PC-9 (cell line): ENCODE data around the gene IDI2. TPM values are rescaled to one million over a fixed set of nuclear protein-coding genes. Genes with fewer than 3 reads are reported as not detected.

Source experiments
- BruUV-seq: library from RNA; stranded (reverse); fragments of 400-500 nt; replicated peaks from 2 replicates; lab custom pipeline; 2021; lab: Mats Ljungman, UMichigan
- CTCF ChIA-PET: fragments of 300-600 bp; sonication (Branson Sonifier 250); formaldehyde crosslinking; loops from one replicate; lab custom pipeline; 2022; ENCODE audit warnings: antibody characterized with exemption; lab: Charles Lee
- POLR2A ChIA-PET: fragments of 300-600 bp; sonication (Branson Sonifier 250); formaldehyde crosslinking; loops from one replicate; lab custom pipeline; 2022; ENCODE audit warnings: antibody characterized with exemption; ENCODE audit not compliant: unreplicated experiment; lab: Charles Lee
- DNase-seq, 2 experiments: peaks; one replicate each; pipeline versions ENCODE4 v3.0.0 to v3.0.0-alpha.2; 2015 to 2022; ENCODE audit warnings: mixed read lengths in 1 of 2
- H2AFZ ChIP-seq: fragments of 200-600 bp; sonication (generic); 2 replicates; pipeline ENCODE4 v1.8.1; 2017; ENCODE audit warnings: antibody characterized with exemption
- H3F3A ChIP-seq: fragments of 200-600 bp; sonication (generic); 2 replicates; pipeline ENCODE4 v1.8.1; 2017; ENCODE audit warnings: antibody characterized with exemption, mild to moderate bottlenecking, low read depth; ENCODE audit not compliant: insufficient read depth
- H3K27ac ChIP-seq: fragments of 200-600 bp; sonication (generic); 2 replicates; pipeline ENCODE4 v1.6.1; 2016; ENCODE audit warnings: mixed run types
- H3K27me3 ChIP-seq: fragments of 200-600 bp; sonication (generic); 2 replicates; pipeline ENCODE4 v1.6.1; 2016; ENCODE audit warnings: low read depth, mixed run types; ENCODE audit not compliant: insufficient read depth
- H3K36me3 ChIP-seq: fragments of 200-600 bp; sonication (generic); 2 replicates; pipeline ENCODE4 v1.6.1; 2016; ENCODE audit warnings: low read depth, mixed run types
- H3K4me1 ChIP-seq: fragments of 200-600 bp; sonication (generic); replicated peaks from 2 replicates; pipeline ENCODE4 v1.6.1; 2016; ENCODE audit warnings: mixed run types; ENCODE audit not compliant: insufficient read depth
- H3K4me2 ChIP-seq: fragments of 200-600 bp; sonication (generic); 2 replicates; pipeline ENCODE4 v1.6.1; 2017; ENCODE audit warnings: mixed run types
- H3K4me3 ChIP-seq: fragments of 200-600 bp; sonication (generic); 2 replicates; pipeline ENCODE4 v1.6.1; 2016; ENCODE audit warnings: mixed run types
- H3K79me2 ChIP-seq: fragments of 200-600 bp; sonication (generic); 2 replicates; pipeline ENCODE4 v1.6.1; 2017; ENCODE audit warnings: low read depth, mixed run types
- H3K9me2 ChIP-seq: fragments of 200-600 bp; sonication (generic); 2 replicates; pipeline ENCODE4 v1.8.1; 2017; ENCODE audit warnings: mild to moderate bottlenecking; ENCODE audit not compliant: insufficient read depth
- H3K9me3 ChIP-seq: fragments of 200-600 bp; sonication (generic); 2 replicates; pipeline ENCODE4 v1.8.1; 2016; ENCODE audit warnings: low read depth; ENCODE audit not compliant: insufficient read depth
- H4K20me1 ChIP-seq: fragments of 200-600 bp; sonication (generic); 2 replicates; pipeline ENCODE4 v1.8.1; 2017; ENCODE audit not compliant: insufficient read depth
- EZH2 ChIP-seq: fragments of 200-600 bp; sonication (generic); IDR thresholded peaks from 2 replicates; pipeline ENCODE4 v1.8.0; 2017; ENCODE audit warnings: antibody characterized with exemption, low read depth
- intact Hi-C: fragments of 100-400 bp; cut with micrococcal nuclease; formaldehyde crosslinking; loops from one replicate; pipeline ENCODE4 v1.10.0; 2022; ENCODE audit not compliant: unreplicated experiment
- total RNA-seq: library from RNA; stranded (reverse); gene quantifications from 2 replicates; pipeline ENCODE4 v1.2.3, GENCODE V29; 2021
- TF ChIP-seq, protein P1 (sequence below): fragments of 200-600 bp; sonication (generic); conservative IDR thresholded peaks from 2 replicates; pipeline ENCODE4 v1.6.1; 2017; ENCODE audit warnings: mixed run types, antibody characterized with exemption, mild to moderate bottlenecking, moderate library complexity

IDI2 gene
- total RNA-seq, 1 experiment from 2014 or later: not detected

DNA sequence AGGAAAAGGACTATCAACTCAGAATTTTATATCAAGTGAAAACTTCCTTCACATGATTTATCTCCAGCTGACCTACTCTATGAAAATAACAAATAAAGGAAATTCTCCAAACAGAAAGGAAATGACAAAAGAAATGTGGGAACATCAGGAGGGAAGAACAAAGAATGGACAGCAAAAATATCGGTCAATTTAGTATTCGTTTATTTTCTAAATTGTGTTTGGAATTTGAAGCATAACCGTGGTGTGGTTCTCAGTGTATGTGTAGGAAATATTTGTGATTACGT lies 39.2 kb upstream of the IDI2 start:
- no peaks in the 10 kb centered on the region for H3K36me3 ChIP-seq
- DNase-seq: no peak
- H3K9me2 ChIP-seq: no peaks in the 10 kb centered on the region
- H2AFZ ChIP-seq: no peak overlapping the region
- H3K4me2 ChIP-seq: no peak overlapping the region
- BruUV-seq: no TSS peak
- H3F3A ChIP-seq: no peaks in the 10 kb centered on the region
- POLR2A ChIA-PET: interaction anchor here (0.7 kb wide), 1 partner anchor 35 kb away, joined by 5 read pairs; no protein-coding TSS in a partner anchor
- no peak overlapping the region for H3K27ac ChIP-seq
- intact Hi-C loops: no loop called here
- H3K4me3 ChIP-seq: no peak overlapping the region
- no peaks in the 10 kb centered on the region for H3K27me3 ChIP-seq
- H3K79me2 ChIP-seq: peaks cover 20% of the 10 kb centered on the region
- CTCF ChIA-PET: no interaction called here
- no peaks in the 10 kb centered on the region for H3K9me3 ChIP-seq
- TF ChIP-seq EZH2: no peak
- TF ChIP-seq, protein P1, sequence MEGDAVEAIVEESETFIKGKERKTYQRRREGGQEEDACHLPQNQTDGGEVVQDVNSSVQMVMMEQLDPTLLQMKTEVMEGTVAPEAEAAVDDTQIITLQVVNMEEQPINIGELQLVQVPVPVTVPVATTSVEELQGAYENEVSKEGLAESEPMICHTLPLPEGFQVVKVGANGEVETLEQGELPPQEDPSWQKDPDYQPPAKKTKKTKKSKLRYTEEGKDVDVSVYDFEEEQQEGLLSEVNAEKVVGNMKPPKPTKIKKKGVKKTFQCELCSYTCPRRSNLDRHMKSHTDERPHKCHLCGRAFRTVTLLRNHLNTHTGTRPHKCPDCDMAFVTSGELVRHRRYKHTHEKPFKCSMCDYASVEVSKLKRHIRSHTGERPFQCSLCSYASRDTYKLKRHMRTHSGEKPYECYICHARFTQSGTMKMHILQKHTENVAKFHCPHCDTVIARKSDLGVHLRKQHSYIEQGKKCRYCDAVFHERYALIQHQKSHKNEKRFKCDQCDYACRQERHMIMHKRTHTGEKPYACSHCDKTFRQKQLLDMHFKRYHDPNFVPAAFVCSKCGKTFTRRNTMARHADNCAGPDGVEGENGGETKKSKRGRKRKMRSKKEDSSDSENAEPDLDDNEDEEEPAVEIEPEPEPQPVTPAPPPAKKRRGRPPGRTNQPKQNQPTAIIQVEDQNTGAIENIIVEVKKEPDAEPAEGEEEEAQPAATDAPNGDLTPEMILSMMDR: no peak
- no peaks in the 10 kb centered on the region for H3K4me1 ChIP-seq
- no peaks in the 10 kb centered on the region; the same call in 1 of the 2 replicates for H4K20me1 ChIP-seq

DNA sequence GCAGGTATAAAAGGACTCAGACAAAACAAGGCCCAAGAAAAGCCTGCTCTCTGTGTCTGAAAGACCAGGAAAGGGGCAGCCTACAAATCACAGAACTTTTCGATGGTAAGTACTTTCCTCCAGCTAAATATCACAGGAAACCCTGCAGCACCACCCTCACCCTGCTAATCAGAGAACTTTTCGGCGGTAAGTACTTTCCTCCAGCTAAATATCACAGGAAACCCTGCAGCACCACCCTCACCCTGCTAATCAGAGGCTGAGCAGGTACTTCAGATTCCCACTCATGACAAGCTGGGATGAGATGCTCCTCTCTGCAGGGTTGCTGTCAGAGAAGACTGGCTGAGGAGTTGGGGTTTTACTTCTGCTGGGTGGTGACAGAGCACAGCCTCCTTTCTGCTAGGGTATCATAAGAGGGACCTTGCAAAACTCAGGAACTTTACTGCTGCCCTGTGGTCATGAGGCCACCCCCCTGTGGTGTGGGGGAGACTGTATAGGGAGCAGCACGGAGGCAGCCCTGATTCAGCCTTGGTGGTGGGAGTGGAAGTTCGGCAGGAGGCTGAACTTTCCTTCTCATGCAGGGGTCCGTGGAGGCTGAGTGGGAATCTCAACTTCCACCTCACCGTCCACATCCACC lies 37.7 kb upstream of the IDI2 start:
- H4K20me1 ChIP-seq: no peaks in the 10 kb centered on the region
- no peak for DNase-seq
- H3K4me3 ChIP-seq: no peak overlapping the region
- H3K9me3 ChIP-seq: no peaks in the 10 kb centered on the region
- H3K27ac ChIP-seq: no peak overlapping the region
- no peaks in the 10 kb centered on the region for H3K27me3 ChIP-seq
- H3K9me2 ChIP-seq: no peaks in the 10 kb centered on the region
- CTCF ChIA-PET: no interaction called here
- H2AFZ ChIP-seq: no peak overlapping the region
- TF ChIP-seq, protein P1: no peak
- no peak for TF ChIP-seq EZH2
- BruUV-seq: no TSS peak
- intact Hi-C loops: no loop called here
- no peak overlapping the region for H3K4me2 ChIP-seq
- H3K4me1 ChIP-seq: no peaks in the 10 kb centered on the region
- POLR2A ChIA-PET: no interaction called here
- no peaks in the 10 kb centered on the region for H3K36me3 ChIP-seq
- peaks cover 29% of the 10 kb centered on the region for H3K79me2 ChIP-seq
- no peaks in the 10 kb centered on the region for H3F3A ChIP-seq

DNA sequence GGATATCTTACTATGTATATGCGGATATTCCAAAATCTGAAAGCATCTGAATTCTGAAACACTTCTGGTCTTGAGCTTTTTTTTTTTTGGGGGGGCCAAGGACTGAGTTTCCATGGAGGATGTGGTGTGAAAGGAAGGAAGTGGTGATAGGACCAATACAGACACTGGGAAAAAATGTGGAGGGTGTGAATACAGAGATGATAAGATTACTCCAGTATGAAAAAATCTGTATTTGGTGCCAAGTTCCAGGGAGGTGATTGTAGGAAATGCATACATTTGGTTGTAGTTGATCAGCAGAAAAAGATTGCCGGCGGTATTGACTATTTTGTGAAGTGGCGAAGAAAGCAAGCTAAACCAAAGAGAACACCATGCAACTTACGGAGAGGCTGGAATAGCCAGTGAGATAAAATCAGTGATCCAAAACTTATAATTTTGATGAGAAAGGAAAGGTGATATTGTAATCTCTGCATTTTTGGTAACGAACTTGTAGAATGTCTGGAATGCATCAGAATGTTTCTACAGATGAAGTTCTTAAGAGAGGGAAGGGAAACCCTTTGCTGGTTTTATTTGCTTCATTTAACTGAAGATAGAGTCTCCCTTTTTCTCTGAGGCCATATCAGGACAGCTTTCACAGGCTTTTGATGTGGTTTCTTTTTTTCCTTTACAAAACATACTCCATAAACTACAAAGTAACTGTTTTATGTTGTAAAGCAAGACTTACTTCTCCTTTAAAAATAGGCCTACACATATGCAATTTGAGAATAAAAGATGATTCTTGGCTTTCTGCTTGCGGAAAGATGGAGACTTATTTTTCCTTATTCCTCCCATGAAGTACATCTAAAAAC lies 36.5 kb upstream of the IDI2 start:
- H3K9me2 ChIP-seq: no peaks in the 10 kb centered on the region
- POLR2A ChIA-PET: no interaction called here
- BruUV-seq: no TSS peak

More for the DNA sequence above, 36.5 kb upstream of the IDI2 start:
- CTCF ChIA-PET: no interaction called here
- intact Hi-C loops: no loop called here
- Histone ChIP-seq H3K4me2 (no peak overlapping the region), H4K20me1 (0 out of 2 replicates have a peak, but pooled peaks cover 6% of the 10 kb centered on the region), H3K4me3 (no peak overlapping the region), H3K9me3 (no peaks in the 10 kb centered on the region), H2AFZ (no peak overlapping the region), H3K36me3 (no peaks in the 10 kb centered on the region), H3K79me2 (peaks cover 41% of the 10 kb centered on the region), H3F3A (no peaks in the 10 kb centered on the region), H3K4me1 (peaks cover 8% of the 10 kb centered on the region; the same call in 1 of the 2 replicates), H3K27me3 (no peaks in the 10 kb centered on the region), H3K27ac (no peak overlapping the region)
- no peak for DNase-seq
- TF ChIP-seq, protein P1: no peak
- TF ChIP-seq EZH2: no peak
